HL-60/S4 treated with phorbol 12-myristate 13-acetate at 8.2 ng/mL for 4 days and 3 days (cell line): ENCODE measurements around the gene BTBD1.
"Not testable (repeated sequence)": the region's sequence is repeated elsewhere in the genome, so short reads cannot be mapped to it uniquely, and the experiment has no call there.

ENCODE experiments used
- in situ Hi-C: fragments of 300-500 bp; cut with MboI; formaldehyde crosslinking; loops from 2 replicates; pipeline ENCODE4 v1.15.0; 2022; ENCODE audit warnings: low sequenced_read_pairs

BTBD1 gene

DNA sequence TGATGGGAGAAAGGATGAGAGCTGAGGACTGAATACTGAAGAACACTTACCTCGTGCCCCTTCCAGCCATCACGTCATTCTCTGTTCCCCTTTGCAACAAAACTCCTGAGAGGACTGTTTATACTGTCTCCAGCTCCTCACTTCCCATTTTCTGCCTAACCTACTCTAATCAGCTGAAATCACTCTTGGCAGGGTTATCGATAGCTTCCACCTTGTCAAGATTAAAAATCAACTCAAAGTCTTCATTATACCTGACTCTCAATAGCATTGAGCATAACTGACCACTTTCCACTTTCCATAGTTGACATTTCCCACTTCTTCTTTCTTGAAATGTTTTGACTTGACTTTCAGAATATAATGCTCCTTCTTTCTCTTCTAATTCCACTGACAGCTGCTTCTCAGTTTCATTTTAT is 4.3 kb downstream of the BTBD1 start:
- in situ Hi-C loops: no loop called here

DNA sequence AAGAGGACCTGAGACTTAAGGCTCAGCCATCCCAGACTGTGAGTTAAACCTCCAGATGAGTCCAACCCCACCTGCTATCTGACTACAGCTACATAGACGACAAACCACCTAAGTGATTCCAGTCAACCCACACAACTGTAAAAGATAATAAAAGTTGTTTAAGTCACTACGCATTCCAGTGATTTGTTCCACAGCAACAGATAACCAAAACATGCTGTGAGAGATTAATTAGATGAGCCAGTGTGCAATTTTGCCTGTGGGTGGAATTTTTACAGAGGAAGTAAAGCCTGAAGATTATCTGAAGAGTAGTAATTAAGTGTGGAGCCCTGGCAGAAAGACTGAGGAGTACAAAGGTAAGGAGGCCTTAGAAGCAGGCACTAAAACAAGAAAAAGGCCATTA is 5.4 kb downstream of the BTBD1 start:
- in situ Hi-C loops: no loop called here

DNA sequence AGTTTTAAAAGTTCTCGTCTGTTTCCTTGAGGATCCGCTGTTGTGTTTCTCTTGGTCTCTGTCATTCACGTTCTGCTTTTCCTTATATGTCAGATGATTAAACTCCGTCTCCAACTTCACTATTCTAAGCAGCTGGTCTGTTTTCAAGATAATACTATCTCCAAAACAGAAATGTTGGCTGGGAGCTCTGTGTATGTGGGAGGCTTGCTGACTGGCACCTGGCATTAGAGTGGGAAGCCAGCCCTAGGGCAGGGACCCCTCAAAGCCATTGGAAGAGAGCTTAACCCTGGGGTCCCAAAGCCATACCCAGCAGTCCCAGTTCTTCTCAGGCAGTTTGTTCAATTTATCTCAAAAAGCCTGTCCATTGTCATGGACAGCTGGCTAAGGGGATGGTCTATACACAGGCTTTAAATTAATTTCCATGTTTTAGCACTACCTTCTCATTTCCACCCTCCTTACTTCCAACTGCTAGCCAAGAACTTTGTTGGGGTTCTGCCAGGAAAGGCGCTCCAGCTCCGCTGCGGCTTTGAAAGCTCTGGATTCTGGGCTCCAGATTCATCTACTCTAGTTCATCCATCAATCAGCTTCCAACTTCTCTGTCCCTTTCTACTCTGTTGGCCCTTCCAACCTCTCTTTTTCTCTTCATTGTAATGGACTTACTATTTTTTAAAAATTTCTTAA is 9.2 kb downstream of the BTBD1 start:
- in situ Hi-C loops: no loop called here

DNA sequence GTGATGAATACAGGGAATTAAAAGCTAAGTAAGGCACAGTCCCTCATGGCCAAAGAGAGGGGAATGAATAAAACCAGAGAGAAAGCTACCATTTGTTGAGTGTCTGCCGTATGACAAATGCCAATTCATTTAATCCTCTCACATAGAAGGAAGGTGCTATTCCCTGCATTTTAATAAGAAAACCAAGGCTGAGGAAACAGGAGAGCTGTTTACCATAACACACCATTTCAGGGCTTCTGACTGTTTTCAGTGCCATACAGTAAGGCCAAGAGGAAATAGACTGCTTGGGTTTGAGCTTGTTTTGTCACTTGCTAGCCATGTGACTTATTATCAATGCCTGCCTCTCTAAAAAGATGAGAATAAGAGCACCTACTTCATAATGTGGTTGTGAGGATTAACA is 10.1 kb downstream of the BTBD1 start:
- in situ Hi-C loops: no loop called here

DNA sequence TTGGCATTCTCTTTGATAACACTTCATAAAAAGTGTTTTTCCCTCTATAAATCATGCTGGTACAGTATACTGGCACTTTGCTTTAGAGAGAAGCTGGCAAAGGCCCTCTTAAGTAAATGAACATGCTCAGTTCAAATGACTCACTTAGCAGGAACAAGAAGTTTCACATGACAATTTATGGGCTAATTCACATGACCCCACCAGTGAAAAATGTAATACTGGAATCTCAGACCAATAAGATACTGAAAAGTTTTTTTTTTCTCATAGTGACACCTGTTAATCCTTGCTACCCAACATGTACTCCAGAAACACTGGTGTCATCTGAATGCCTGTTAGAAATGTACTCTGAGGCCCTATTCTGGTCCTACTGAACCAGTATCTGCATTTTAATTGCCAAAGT is 13.9 kb downstream of the BTBD1 start:
- in situ Hi-C loops: no loop called here

DNA sequence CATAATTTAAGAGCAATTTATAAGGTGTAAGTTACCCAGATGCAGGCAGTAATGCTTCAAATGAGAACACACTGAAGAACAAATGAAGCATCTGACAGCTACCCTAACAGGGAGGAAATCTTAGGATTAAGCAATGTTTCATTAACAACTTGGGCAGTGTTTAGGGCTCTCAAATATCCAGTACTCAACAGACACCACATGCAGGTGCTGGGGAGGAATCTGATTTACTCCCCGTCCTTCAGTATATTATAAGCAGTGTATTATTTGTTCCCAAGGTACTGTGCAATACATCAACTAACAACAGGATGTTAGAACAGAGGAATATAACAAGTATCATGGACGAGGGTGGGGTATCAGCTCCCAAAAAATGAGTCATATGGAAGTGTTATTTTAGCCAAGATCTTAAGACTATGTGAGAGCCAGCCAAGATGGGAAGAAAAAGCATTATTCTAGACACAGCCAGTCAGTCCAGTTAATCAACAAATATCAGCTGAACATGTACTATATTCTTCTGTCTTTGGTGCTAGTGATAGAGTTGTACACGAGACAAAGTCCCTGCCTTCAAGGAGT is 20.4 kb downstream of the BTBD1 start:
- in situ Hi-C loops: no loop called here

DNA sequence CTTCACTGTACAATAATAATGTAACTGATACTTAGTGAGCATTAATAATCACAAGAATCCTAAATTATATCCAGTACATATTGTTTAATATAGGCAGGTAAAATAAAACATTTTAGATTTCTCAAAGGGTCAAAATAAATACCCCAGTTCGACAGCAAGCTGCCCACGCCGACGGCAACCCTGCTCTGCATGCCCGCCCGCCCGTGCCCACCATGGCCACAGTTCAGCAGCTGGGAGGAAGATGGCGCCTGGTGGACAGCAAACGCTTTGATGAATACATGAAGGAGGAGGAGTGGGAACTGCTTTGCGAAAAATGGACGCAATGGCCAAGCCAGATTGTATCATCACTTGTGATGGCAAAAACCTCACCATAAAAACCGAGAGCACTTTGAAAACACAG is 22.9 kb downstream of the BTBD1 start:
- in situ Hi-C loops: no loop called here

DNA sequence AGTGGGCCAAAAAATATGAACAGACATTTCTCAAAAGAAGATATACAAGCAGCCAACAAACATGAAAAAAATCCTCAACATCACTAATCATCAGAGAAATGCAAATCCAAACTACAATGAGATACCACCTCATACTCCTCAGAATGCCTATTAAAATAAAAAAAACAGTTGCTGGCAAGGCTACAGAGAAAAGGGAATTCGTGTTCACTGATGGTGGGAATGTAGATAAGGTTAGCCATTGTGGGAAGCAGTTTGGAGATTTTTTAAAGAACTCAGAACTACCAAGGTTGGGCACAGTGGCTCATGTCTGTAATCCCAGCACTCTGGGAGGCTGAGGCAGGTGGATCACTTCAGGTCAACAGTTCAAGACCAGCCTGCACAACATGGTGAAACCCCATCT is 27.8 kb downstream of the BTBD1 start:
- in situ Hi-C loops: no loop called here

DNA sequence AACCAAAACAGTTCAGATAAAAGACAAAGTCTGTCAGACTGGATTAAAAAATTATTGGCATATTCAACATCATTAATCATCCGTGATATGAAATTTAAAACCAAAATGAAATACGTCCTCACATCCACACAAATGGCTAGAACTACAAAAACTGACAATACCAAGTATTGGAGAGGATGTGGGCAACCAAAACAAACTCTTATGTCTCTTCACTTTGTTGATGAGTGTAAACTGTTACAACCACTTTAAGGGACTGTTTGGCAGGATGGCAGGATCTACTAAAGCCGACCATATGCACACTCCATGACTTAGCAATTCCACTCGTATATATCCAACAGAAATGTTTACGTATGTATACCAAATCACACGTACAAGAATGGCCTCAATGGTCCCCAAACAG is 30.8 kb downstream of the BTBD1 start:
- in situ Hi-C loops: no loop called here

DNA sequence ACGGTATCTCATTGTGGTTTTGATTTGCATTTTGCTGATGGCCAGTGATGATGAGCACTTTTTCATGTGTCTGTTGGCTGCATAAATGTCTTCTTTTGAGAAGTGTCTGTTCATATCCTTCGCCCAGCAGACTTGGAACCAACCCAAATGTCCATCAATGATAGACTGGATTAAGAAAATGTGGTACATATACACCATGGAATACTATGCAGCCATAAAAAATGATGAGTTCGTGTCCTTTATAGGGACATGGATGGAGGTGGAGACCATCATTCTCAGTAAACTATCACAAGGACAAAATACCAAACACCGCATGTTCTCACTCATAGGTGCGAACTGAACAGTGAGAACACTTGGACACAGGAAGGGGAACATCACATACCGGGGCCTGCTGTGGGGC is 35.8 kb downstream of the BTBD1 start:
- in situ Hi-C loops: not testable (repeated sequence)

DNA sequence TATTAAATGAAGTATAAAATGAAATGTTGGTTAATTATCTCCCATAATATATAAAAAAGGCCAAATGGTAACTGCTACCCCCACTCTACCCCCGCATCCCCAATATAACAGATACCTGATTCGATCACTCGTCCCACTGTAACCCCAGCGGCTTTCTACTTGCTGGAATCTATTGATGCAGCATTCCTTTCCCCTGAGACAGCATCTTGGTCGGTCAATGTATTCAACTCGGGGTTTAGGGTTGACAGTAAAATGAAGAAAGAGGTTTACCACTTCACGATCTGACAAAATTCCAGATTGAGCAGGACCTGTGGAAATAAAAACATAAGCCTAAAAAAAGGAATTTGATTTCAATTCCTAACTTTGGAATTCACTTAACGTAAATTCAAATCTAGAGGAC is 37.0 kb downstream of the BTBD1 start:
- in situ Hi-C loops: no loop called here

DNA sequence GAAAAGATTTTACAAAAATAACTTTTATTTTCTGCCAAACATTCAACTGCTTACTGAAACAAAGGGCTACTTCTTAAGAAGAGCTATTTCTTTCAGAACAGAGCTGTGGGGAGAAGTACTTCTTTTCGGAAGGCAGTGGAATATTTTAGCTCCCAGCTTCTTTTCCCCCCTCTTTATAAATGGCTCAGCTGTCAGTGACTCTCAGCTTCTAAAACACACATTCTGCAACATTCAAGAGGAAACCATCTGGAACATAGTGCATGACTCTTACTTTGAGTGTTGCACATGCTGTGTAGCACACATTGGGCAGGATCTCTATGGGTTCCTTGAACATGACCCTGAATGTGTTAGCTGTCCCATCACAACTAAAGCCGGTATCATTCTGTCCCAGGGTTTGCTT is 48.6 kb downstream of the BTBD1 start:
- in situ Hi-C loops: no loop called here

DNA sequence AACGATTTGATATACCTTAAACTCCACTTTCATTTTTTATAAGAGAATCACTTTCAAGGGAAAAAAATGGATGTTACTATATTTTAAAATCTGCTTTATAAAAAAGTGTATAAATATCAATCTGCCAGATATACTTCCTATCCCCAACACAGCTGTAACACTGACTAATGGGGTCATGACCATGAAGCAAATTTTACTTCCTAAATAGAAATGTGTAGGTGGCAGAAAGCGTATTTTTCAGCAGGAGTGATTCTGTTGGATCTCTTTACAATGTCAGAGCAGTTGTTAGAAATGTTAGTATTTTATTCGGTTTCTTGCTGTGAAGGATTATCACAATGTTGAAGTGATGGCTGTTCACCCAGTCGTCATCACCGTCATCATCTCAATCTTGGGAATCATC is 50.1 kb downstream of the BTBD1 start:
- in situ Hi-C loops: no loop called here

DNA sequence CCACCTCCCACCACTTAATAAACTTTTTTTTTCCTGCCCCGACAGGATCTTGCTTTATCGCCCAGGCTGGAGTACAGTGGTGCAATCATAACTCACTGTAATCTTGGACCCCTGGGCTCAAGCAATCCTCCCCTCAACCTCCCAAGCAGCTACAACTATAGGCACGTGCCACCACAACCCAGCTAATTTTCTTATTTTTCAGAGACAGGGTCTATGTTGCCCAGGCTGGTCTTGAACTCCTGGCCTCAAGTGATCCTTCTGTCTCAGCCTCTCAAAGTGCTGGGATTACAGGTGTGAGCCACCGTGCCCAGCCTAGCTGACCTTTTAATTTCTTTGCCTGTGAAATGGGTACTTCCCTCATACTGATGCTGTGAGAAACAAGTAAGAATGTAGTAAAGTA is 51.7 kb downstream of the BTBD1 start:
- in situ Hi-C loops: no loop called here

DNA sequence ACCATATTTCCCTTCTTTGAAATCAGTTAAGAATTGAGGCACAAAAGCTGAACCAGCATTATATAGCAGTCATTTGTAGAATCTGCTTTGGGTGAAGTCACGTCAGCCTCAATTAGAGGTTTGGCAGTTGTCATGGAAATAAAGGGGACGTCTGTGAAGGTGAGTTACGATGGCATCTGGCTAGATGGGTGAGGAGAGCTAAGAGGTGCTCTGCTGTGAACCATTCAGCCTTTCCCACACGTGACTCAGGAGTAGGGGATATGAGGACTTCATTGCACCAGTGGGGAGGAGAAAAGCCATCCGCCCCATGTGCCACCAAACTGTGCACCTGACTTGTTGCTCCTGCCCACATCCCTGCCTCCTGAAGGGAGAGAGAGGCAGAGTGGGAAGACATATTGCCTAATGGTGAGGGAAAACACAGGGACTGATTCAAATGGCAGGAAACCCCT is 52.8 kb downstream of the BTBD1 start:
- in situ Hi-C loops: no loop called here

DNA sequence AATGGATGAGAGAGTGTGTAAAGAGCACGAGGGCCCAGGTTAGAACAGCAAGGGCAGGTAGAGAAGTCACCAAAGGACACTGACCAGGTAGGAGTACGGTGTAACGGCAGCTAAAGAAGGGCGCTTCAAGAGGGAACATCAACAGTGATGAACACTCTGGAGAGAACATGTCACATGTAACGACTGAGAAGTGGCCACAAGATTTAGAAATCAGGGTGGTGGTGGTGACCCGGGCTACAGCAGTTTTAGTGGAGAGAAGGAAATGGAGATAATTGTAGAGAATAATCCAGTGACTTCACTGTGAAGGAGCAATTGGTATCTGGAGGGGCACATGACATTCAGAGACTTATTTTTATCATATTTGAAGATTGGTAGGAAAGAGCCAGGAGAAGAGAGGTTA is 54.4 kb downstream of the BTBD1 start:
- in situ Hi-C loops: no loop called here

DNA sequence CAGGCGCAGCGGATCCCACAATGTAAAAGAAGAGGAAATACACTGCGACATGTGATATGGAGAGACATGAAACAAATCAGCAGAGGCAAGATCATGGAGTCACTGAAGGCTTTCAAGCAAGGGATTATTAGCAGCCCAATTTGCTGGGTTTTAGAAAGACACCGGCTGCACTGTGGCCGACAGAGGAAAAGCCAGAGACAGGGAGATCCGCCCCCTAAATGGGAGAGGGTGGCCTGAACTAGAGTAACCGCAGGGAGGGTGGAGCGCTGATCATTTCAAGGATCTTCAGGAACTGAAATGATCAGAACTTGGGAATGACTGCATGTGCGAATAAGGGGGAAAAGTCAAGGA is 55.0 kb downstream of the BTBD1 start:
- in situ Hi-C loops: no loop called here

DNA sequence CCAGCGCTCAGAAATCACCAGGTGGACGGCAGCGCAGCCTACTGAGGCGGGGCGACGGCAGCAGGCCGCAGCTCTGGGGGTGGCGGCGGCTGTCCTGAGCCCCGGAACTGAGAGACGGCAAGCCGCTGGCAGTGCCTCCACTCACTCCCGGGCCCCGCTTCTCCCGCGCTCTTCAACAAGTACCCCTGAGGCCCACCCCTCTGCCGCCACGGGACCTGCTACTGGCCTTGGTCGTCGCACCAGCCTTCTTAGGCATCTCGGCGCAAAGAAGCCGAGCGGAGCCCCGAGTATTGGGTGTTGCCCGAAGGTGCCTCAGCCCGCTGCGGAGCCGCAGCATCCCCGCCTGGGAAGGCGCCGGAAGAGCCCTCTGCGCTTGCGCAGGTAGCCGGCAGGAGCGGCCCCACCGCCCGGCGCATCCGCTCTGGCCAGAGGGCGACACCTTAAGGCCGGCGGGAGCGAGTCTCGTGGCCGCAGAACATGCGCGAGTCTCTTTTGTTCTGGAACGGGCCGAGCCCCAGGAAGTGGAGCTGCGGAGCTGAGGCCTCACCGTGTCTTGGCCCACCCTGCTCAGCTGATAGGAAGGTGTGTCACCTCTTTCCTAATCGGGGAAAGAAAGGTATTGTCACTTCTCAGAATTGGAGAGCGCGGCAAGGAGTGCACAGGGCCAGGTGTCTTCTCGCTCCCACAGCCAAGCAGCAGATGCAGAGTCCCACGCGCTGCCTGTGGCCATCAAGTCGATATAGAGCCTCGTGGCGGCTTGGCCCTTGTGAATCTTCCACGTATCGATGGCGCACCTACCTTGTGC is 55.6 kb downstream of the BTBD1 start, which contains the start of gene C15orf40:
TSS of gene C15orf40 (minus strand) at position 369 of the 805 bp plus-strand sequence. CDS start at position 337, 32 bp downstream.
- in situ Hi-C loops: no loop called here

DNA sequence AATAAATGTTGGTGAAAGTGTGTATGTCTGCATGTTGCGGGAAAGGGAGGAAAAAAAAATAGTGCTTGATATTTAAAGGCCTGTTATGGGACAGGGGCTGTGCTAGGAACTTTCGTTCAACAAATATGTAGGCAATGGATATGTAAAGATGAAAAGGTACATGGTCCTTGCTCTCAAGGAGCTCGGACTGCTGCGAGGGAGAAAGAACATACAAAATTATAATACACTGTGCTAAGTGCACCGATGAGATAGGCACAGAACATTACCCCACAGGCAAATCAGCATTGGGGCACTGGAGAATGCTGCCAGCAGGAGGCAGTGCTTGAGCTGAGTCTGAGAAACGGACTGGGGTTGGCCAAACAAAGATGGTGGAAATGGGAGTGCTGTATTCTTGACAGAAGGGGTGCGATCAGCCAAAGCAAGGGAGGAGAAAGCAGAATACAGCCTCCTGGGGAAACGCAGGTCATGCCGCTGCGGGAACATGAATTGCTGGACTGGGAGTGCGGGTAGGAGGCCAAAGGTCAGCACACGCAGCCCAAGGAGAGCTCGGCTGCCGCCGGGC is 56.3 kb downstream of the BTBD1 start:
- in situ Hi-C loops: no loop called here

DNA sequence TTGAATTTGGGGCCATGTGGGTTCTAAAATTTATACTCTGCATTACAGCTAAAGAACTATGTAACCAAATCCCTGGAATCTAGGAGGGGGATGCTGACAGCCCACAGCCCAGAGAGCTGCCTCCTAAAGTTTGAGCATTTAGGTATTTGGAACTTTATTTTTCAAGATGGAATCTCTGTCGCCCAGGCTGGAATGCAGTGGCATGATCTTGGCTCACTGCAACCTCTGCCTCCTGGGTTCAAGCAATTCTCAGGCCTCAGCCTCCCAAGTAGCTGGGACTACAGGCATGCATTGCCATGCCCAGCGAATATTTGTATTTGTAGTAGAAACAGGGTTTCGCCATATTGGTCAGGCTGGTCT is 66.4 kb downstream of the BTBD1 start:
- in situ Hi-C loops: loop anchor here (10.0 kb wide), 2 partner anchors 166 to 466 kb away; no protein-coding TSS in a partner anchor

DNA sequence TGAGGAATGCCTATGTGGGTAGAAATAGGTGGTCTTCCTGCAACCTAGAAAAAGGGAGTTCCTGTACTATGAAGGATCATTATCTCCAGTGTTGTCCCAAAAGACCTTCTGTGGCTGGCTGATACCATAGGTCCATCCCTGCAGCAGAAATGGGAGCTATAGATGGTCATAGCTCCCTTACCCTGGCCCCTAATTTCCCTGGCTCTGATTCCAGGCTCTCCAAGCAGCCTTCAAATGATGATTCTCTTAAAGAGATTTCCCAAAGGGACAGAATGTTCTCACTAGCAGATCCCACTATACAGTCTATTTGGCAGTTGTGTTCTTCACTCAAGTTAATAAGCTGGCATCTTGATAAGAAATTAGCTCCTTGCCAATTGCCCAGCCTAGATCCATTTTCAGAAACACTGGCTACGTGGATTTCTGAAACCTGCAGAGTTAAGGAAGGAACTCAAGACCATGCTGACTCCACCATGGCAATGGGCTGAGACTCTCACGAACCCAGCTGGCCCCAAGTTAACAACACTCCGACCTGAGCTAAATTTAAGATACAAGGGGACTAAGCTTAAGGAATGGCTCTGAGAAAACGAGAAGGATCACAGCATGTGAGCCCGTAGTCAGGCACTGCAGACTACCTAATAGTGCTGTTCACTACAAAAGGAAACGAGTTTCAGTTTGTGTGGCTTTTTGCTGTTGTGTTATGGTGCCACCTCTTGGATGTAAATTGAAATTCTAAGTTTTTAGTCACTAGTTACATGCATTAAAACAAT is 67.0 kb downstream of the BTBD1 start:
- in situ Hi-C loops: loop anchor here (10.0 kb wide), 2 partner anchors 165 to 465 kb away; no protein-coding TSS in a partner anchor
